Endothelial cell of umbilical vein (primary cell): ENCODE data around the gene ESYT3. TPM values are rescaled to one million over a fixed set of nuclear protein-coding genes. Genes with fewer than 3 reads are reported as not detected.

Experiments used
- BruUV-seq: library from RNA; stranded (reverse); fragments of 400-500 nt; replicated peaks from 2 replicates; lab custom pipeline; 2021; lab: Mats Ljungman, UMichigan
- CTCF ChIA-PET: fragments of 300-600, 350-600 bp; sonication (Branson Sonifier 250); formaldehyde crosslinking; loops from one replicate; lab custom pipeline; 2021; ENCODE audit warnings: antibody characterized with exemption, inconsistent platforms; lab: Charles Lee
- POLR2A ChIA-PET: fragments of 300-600, 350-600 bp; sonication (Branson Sonifier 250); formaldehyde crosslinking; loops from one replicate; lab custom pipeline; 2021; ENCODE audit warnings: antibody characterized with exemption, inconsistent platforms; lab: Charles Lee
- DNase-seq: peaks from one replicate; pipeline ENCODE4 v3.0.0-alpha.2; 2011; ENCODE audit warnings: low read depth, low spot score
- FAIRE-seq: peaks from 2 replicates; lab custom pipeline; 2011; peaks lifted over from hg19 to GRCh38; lab: Jason Lieb, UNC
- H2AFZ ChIP-seq: 2 replicates; pipeline ENCODE4 v1.6.0; 2012; ENCODE audit warnings: low read depth, low read length, control low read depth, inconsistent platforms
- H3K27ac ChIP-seq: 2 replicates; pipeline ENCODE4 v1.5.1; 2011; ENCODE audit warnings: low read depth, mild to moderate bottlenecking, control low read depth, low read length, moderate library complexity; ENCODE audit not compliant: insufficient read depth
- H3K27me3 ChIP-seq, 2 experiments: 2 replicates each; pipeline versions ENCODE4 v1.6.0 to v1.6.1; 2011; ENCODE audit warnings: low read length in 2 of 2, mixed read lengths in 1 of 2; ENCODE audit not compliant: control insufficient read depth in 2 of 2, insufficient read depth in 2 of 2
- H3K36me3 ChIP-seq, 2 experiments: 2 replicates in 1 of 2; 3 replicates in 1 of 2; pipeline ENCODE4 v1.5.1; 2011; ENCODE audit warnings: low read length in 2 of 2, mild to moderate bottlenecking in 1 of 2, moderate library complexity in 1 of 2; ENCODE audit not compliant: control insufficient read depth in 2 of 2, insufficient read depth in 2 of 2; ENCODE audit errors: extremely low read depth in 1 of 2
- H3K4me1 ChIP-seq: 3 replicates; pipeline ENCODE4 v1.5.1; 2011; ENCODE audit warnings: mild to moderate bottlenecking, low read length; ENCODE audit not compliant: control insufficient read depth, insufficient read depth; ENCODE audit errors: extremely low read depth
- H3K4me2 ChIP-seq: 2 replicates; pipeline ENCODE4 v1.6.1; 2011; ENCODE audit warnings: low read length, control low read depth, mixed read lengths; ENCODE audit not compliant: insufficient read depth
- H3K4me3 ChIP-seq, 3 experiments: fragments of 200-600 bp in 1 of 3; sonication (generic), shearing (Covaris generic) in 1 of 3; replicated peaks in 1 of 3; 2 replicates each; pipeline ENCODE4 v1.5.1; 2011 to 2016; ENCODE audit warnings: control low read depth in 3 of 3, low read length in 3 of 3, mild to moderate bottlenecking in 2 of 3, inconsistent platforms in 1 of 3, low read depth in 1 of 3, moderate library complexity in 1 of 3; ENCODE audit not compliant: insufficient read depth in 1 of 3
- H3K79me2 ChIP-seq: 2 replicates; pipeline ENCODE4 v1.6.0; 2012; ENCODE audit warnings: low read length, inconsistent platforms; ENCODE audit not compliant: control insufficient read depth, insufficient read depth
- H3K9ac ChIP-seq: replicated peaks from 2 replicates; pipeline ENCODE3; 2011; ENCODE audit warnings: low read length, control low read depth; ENCODE audit not compliant: insufficient read depth; ENCODE audit errors: extremely low read depth
- H3K9me1 ChIP-seq: replicated peaks from 3 replicates; pipeline ENCODE4 v1.6.0; 2011; ENCODE audit warnings: mild to moderate bottlenecking, low read length; ENCODE audit not compliant: control insufficient read depth, insufficient read depth; ENCODE audit errors: extremely low read depth
- H3K9me3 ChIP-seq: replicated peaks from 2 replicates; pipeline ENCODE4 v1.5.1; 2012; ENCODE audit warnings: low read length, inconsistent platforms; ENCODE audit not compliant: control insufficient read depth, insufficient read depth
- H4K20me1 ChIP-seq: replicated peaks from 2 replicates; pipeline ENCODE3; 2011; ENCODE audit warnings: mild to moderate bottlenecking, low read length; ENCODE audit not compliant: control insufficient read depth, insufficient read depth; ENCODE audit errors: extremely low read depth
- CTCF ChIP-seq, 2 donors: IDR thresholded peaks; 1 replicate in 1 of 2; 2 replicates in 1 of 2; pipeline ENCODE4 v1.5.1; 2011; ENCODE audit warnings: low read length in 2 of 2, mild to moderate bottlenecking in 2 of 2, moderate library complexity in 2 of 2, control low read depth in 1 of 2, inconsistent platforms in 1 of 2, low read depth in 1 of 2; ENCODE audit not compliant: insufficient read depth in 1 of 2; ENCODE audit errors: extremely low read depth in 1 of 2
- EZH2 ChIP-seq: IDR thresholded peaks from 2 replicates; pipeline ENCODE4 v1.6.1; 2012; ENCODE audit warnings: borderline replicate concordance, low read depth, mild to moderate bottlenecking, moderate library complexity, low read length, inconsistent platforms; ENCODE audit not compliant: severe bottlenecking
- FOS ChIP-seq: IDR thresholded peaks from 2 replicates; pipeline ENCODE4 v1.6.1; 2011; ENCODE audit warnings: mild to moderate bottlenecking, low read length, moderate library complexity, borderline replicate concordance; ENCODE audit not compliant: insufficient read depth
- GATA2 ChIP-seq: IDR thresholded peaks from 2 replicates; pipeline ENCODE4 v1.7.0; 2011; ENCODE audit warnings: low read depth, mild to moderate bottlenecking, moderate library complexity, mixed read lengths, low read length; ENCODE audit not compliant: insufficient read length, insufficient read depth
- JUN ChIP-seq: IDR thresholded peaks from 2 replicates; pipeline ENCODE4 v1.6.1; 2011; ENCODE audit warnings: borderline replicate concordance, low read depth; ENCODE audit not compliant: insufficient read length, insufficient read depth
- MAX ChIP-seq: IDR thresholded peaks from 2 replicates; pipeline ENCODE4 v1.6.1; 2011; ENCODE audit not compliant: insufficient read depth, insufficient read length
- MYC ChIP-seq: IDR thresholded peaks from one replicate; pipeline ENCODE4 v1.6.1; 2011; ENCODE audit warnings: mild to moderate bottlenecking, low read depth, low read length
- POLR2A ChIP-seq: IDR thresholded peaks from 2 replicates; pipeline ENCODE4 v1.6.1; 2012; ENCODE audit warnings: low read depth, mild to moderate bottlenecking, control low read depth, low read length
- POLR2AphosphoS5 ChIP-seq: IDR thresholded peaks from 2 replicates; pipeline ENCODE4 v1.6.1; 2012; ENCODE audit warnings: low read depth, mild to moderate bottlenecking, control low read depth, low read length, moderate library complexity; ENCODE audit not compliant: insufficient read depth
- dilution Hi-C: fragments of 300-500 bp; cut with MboI; formaldehyde crosslinking; loops from one replicate; pipeline ENCODE4 v1.15.0; 2019; ENCODE audit warnings: low sequenced_read_pairs; ENCODE audit not compliant: extremely low pct_ligation_motif_present
- intact Hi-C: fragments of 100-400 bp; cut with micrococcal nuclease; formaldehyde crosslinking; loops from one replicate; pipeline ENCODE4 v1.10.0; 2022
- polyA plus RNA-seq, 4 experiments: library from polyadenylated mRNA; depleted of rRNA in 3 of 4; stranded (reverse) in 3 of 4; unstranded in 1 of 4; fragments of >200 nt; gene quantifications; 2 replicates each; pipeline versions ENCODE4 v1.2.1 to v1.2.3, GENCODE V29; 2011 to 2012; ENCODE audit warnings: missing spikeins in 1 of 4
- total RNA-seq: library from RNA; stranded (reverse); gene quantifications from 2 replicates; pipeline ENCODE4 v1.2.3, GENCODE V29; 2021

ESYT3 gene
- total and polyA plus RNA-seq, 2 donors (not counting 3 experiments of a cell fraction or from before 2014, with no cell fraction given), result not detected

GRCh38 chr3:138460536-138461205 is 26.3 kb downstream of the ESYT3 start:
- H3K4me3 ChIP-seq, result no peak overlapping the region
- no TSS peak for BruUV-seq
- CTCF ChIA-PET, result interaction anchor here (1.0 to 2.9 kb wide), 2 partner anchors 18 to 476 kb away, joined by 4 to 11 read pairs; no protein-coding TSS in a partner anchor
- DNase-seq, result no peak
- H3K9me1 ChIP-seq, result no peaks in the 10 kb centered on the region
- dilution Hi-C loops (no loop called here), intact Hi-C loops (no loop called here)
- no peak for FAIRE-seq
- no peak for TF ChIP-seq MYC
- no peak for TF ChIP-seq MAX
- TF ChIP-seq CTCF (IDR thresholded peaks at IDR 0.05; ENCODE audit: extremely low read depth in 1 of 2, insufficient read depth in 1 of 2, low read depth in 1 of 2, low read length in 2 of 2), result no peak
- TF ChIP-seq POLR2AphosphoS5, result no peak
- no peak for TF ChIP-seq JUN
- no peak for TF ChIP-seq POLR2A
- TF ChIP-seq EZH2, result no peak
- TF ChIP-seq GATA2, result no peak
- no peak for TF ChIP-seq FOS
- H3K27me3 ChIP-seq, result no peaks in the 10 kb centered on the region
- H3K36me3 ChIP-seq, result no peaks in the 10 kb centered on the region
- POLR2A ChIA-PET, result no interaction called here
- no peak overlapping the region for H3K27ac ChIP-seq
- H3K4me2 ChIP-seq, result no peak overlapping the region
- no peaks in the 10 kb centered on the region for H4K20me1 ChIP-seq
- H3K79me2 ChIP-seq, result no peaks in the 10 kb centered on the region
- no peak overlapping the region for H2AFZ ChIP-seq
- no peak overlapping the region for H3K9ac ChIP-seq
- H3K9me3 ChIP-seq, result no peaks in the 10 kb centered on the region
- H3K4me1 ChIP-seq, result no peaks in the 10 kb centered on the region
